Suprapubic skin (tissue), 3 donors: ENCODE data around the gene GNA12.

Source experiments
- CTCF ChIP-seq, 2 donors: fragments of 200-600 bp in 1 of 2; fragments of 450-650 bp in 1 of 2; sonication (generic) in 1 of 2; IDR thresholded peaks; one replicate each; pipeline ENCODE4 v1.5.1; 2016 to 2019; ENCODE audit warnings: antibody characterized with exemption in 2 of 2, mild to moderate bottlenecking in 1 of 2, moderate library complexity in 1 of 2
- EP300 ChIP-seq: sonication (generic); formaldehyde crosslinking; IDR thresholded peaks from one replicate; pipeline ENCODE4 v1.6.1; 2017; ENCODE audit warnings: antibody characterized with exemption

- TF ChIP-seq CTCF (IDR thresholded peaks at IDR 0.05) (no peak), EP300 (no peak)
Observed at GRCh38 chr7:2750004-2750407, 94.1 kb downstream of the GNA12 start.
